Measurements from ENCODE around the gene CYP4Z1.
"Not testable (repeated sequence)": the region's sequence is repeated elsewhere in the genome, so short reads cannot be mapped to it uniquely, and the experiment has no call there.

CYP4Z1 gene

GRCh38 chr1:47106792-47107191 is 39.8 kb downstream of the CYP4Z1 start:
- CTCF ChIA-PET: no interaction called here

GRCh38 chr1:47107851-47108574 is 41.0 kb downstream of the CYP4Z1 start:
- DNase-seq (ENCODE audit: extremely low spot score); CTCF ChIA-PET: not testable (repeated sequence)

More at GRCh38 chr1:47106792-47107191, 39.8 kb downstream of the CYP4Z1 start:
- TF ChIP-seq NFRKB (IDR thresholded peaks at IDR 0.05) (no peak), HDGF (IDR thresholded peaks at IDR 0.05; ENCODE audit: borderline replicate concordance) (no peak), FOXK2 (IDR thresholded peaks at IDR 0.05) (no peak), LEF1 (IDR thresholded peaks at IDR 0.05; ENCODE audit: borderline replicate concordance) (no peak), TARDBP (IDR thresholded peaks at IDR 0.05) (no peak), BHLHE40 (IDR thresholded peaks at IDR 0.05; ENCODE audit: borderline replicate concordance) (no peak), PKNOX1 (IDR thresholded peaks at IDR 0.05) (no peak), ARNT (IDR thresholded peaks at IDR 0.05) (no peak), CTBP1 (IDR thresholded peaks at IDR 0.05; ENCODE audit: borderline replicate concordance) (no peak), ZNF384 (IDR thresholded peaks at IDR 0.05) (no peak)
- POLR2A ChIA-PET: no interaction called here
- no peak for DNase-seq (ENCODE audit: extremely low spot score)

GRCh38 chr1:47109482-47109881 is 42.5 kb downstream of the CYP4Z1 start:
- CTCF ChIA-PET; POLR2A ChIA-PET; DNase-seq (ENCODE audit: extremely low spot score): not testable (repeated sequence)

More at GRCh38 chr1:47107851-47108574, 41.0 kb downstream of the CYP4Z1 start:
- POLR2A ChIA-PET: not testable (repeated sequence)

GRCh38 chr1:47113178-47113577 is 46.1 kb downstream of the CYP4Z1 start:
- no peak for TF ChIP-seq LEF1 (IDR thresholded peaks at IDR 0.05; ENCODE audit: borderline replicate concordance)
- no peak for TF ChIP-seq FOXM1 (IDR thresholded peaks at IDR 0.05; ENCODE audit: borderline replicate concordance)
- TF ChIP-seq FOXA1 (IDR thresholded peaks at IDR 0.05): no peak
- TF ChIP-seq ZNF384 (IDR thresholded peaks at IDR 0.05): no peak
- no peak for TF ChIP-seq CTBP1 (IDR thresholded peaks at IDR 0.05; ENCODE audit: borderline replicate concordance)
- CTCF ChIA-PET: no interaction called here
- no peak for DNase-seq (ENCODE audit: extremely low spot score)

GRCh38 chr1:47121039-47121438 is 54.0 kb downstream of the CYP4Z1 start:
- POLR2A ChIA-PET; DNase-seq (ENCODE audit: extremely low spot score): not testable (repeated sequence)
- CTCF ChIA-PET: interaction anchor here (0.6 kb wide), 1 partner anchor 10 kb away, joined by 8 read pairs; no protein-coding TSS in a partner anchor

More at GRCh38 chr1:47113178-47113577, 46.1 kb downstream of the CYP4Z1 start:
- POLR2A ChIA-PET: no interaction called here

- CTCF ChIA-PET; POLR2A ChIA-PET; DNase-seq (ENCODE audit: extremely low spot score): not testable (repeated sequence)
Measured at GRCh38 chr1:47124834-47125233, 57.8 kb downstream of the CYP4Z1 start.

- CTCF ChIA-PET; POLR2A ChIA-PET; DNase-seq (ENCODE audit: extremely low spot score): not testable (repeated sequence)
Measured at GRCh38 chr1:47126997-47127396, 60.0 kb downstream of the CYP4Z1 start.

GRCh38 chr1:47128221-47128620 is 61.2 kb downstream of the CYP4Z1 start:
- POLR2A ChIA-PET: no interaction called here
- no peak for DNase-seq (ENCODE audit: extremely low spot score)
- CTCF ChIA-PET: no interaction called here
- TF ChIP-seq FOXK2 (IDR thresholded peaks at IDR 0.05): no peak
- TF ChIP-seq SUZ12 (IDR thresholded peaks at IDR 0.05): no peak
- no peak for TF ChIP-seq ELF4 (IDR thresholded peaks at IDR 0.05)
- TF ChIP-seq PKNOX1 (IDR thresholded peaks at IDR 0.05): no peak
- no peak for TF ChIP-seq L3MBTL2 (conservative IDR thresholded peaks at IDR 0.05)
- no peak for TF ChIP-seq BHLHE40 (IDR thresholded peaks at IDR 0.05; ENCODE audit: borderline replicate concordance)
- TF ChIP-seq HDGF (IDR thresholded peaks at IDR 0.05; ENCODE audit: borderline replicate concordance): no peak
- TF ChIP-seq ARNT (IDR thresholded peaks at IDR 0.05): no peak
- TF ChIP-seq FOXA1 (IDR thresholded peaks at IDR 0.05): no peak
- no peak for TF ChIP-seq FOXM1 (IDR thresholded peaks at IDR 0.05; ENCODE audit: borderline replicate concordance)

GRCh38 chr1:47128854-47129253 is 61.8 kb downstream of the CYP4Z1 start:
- DNase-seq (ENCODE audit: extremely low spot score); POLR2A ChIA-PET; CTCF ChIA-PET: not testable (repeated sequence)

GRCh38 chr1:47129489-47130230 is 62.6 kb downstream of the CYP4Z1 start:
- CTCF ChIA-PET; DNase-seq (ENCODE audit: extremely low spot score); POLR2A ChIA-PET: not testable (repeated sequence)

GRCh38 chr1:47132665-47133064 is 65.6 kb downstream of the CYP4Z1 start:
- CTCF ChIA-PET; DNase-seq (ENCODE audit: extremely low spot score); POLR2A ChIA-PET: not testable (repeated sequence)

Measured in HEK293T (cell line).